Measurements from ENCODE around the gene PCSK4. TPM values are rescaled to one million over a fixed set of nuclear protein-coding genes. Genes with fewer than 3 reads are reported as not detected.

PCSK4 gene
- polyA plus RNA-seq, 1 of the 3 experiments (the other 2 are of a cell fraction), result 6.6 TPM

DNA sequence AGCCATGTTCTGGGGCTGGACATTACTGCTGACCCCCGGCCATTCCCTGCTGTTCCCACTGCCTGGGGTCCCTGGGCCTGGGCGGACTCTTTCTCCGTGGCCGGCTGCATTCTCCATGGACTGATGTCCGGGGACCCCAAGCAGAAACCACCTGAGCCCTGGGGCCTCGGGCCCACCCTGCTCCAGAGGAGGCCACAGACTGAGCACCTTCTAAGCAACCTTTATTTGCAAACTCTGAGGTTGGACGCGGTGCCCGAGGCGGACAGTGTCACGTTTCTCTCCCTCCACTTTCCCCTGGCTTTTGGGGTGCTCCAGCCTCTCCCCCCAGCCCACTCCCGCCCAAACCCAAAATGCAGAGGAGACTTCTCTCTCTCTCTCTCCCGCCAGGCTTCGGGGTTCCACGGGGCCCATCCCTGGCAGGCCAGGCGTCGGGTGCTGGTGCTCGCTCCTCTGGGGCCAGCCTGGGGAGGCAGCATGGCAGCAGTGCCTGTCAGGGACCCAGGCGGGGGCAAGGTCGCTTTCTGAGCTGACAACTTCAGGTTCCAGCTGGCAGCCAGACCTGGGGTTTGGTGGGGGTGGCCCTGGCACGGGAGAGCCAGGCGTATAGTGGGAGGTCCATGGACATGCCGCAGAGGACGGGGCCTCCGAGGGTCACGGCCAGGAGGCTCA lies 8.8 kb downstream of the PCSK4 start:
- no peak overlapping the region for H3K9ac ChIP-seq
- H3K9me3 ChIP-seq, result no peaks in the 10 kb centered on the region
- peaks cover 0 to 7% of the 10 kb centered on the region in 2 experiments for H3K36me3 ChIP-seq (replicated peaks in 1 of 2; ENCODE audit: control insufficient read depth in 1 of 2, insufficient read depth in 2 of 2, low read length in 1 of 2)
- no peak overlapping the region for H3K4me3 ChIP-seq (ENCODE audit: low read depth in 2 of 2, low read length in 1 of 2)
- H3K4me1 ChIP-seq (ENCODE audit: control insufficient read depth in 1 of 2, insufficient read depth in 2 of 2, low read depth in 1 of 2, low read length in 1 of 2), result peaks cover 2 to 3% of the 10 kb centered on the region in 2 experiments; a peak in 1 of 4 replicates
- no peak for TF ChIP-seq YY1 (IDR thresholded peaks at IDR 0.05; ENCODE audit: low read depth)
- TF ChIP-seq MAX (IDR thresholded peaks at IDR 0.05; ENCODE audit: low read depth), result no peak
- no peak for TF ChIP-seq FOXJ3 (CRISPR knock-in tag; IDR thresholded peaks at IDR 0.05)
- TF ChIP-seq REST (IDR thresholded peaks at IDR 0.05; ENCODE audit: low read depth, low read length), result no peak
- no peak for TF ChIP-seq FOSL2 (IDR thresholded peaks at IDR 0.05; ENCODE audit: borderline replicate concordance, low read depth)
- TF ChIP-seq FOXM1 (IDR thresholded peaks at IDR 0.05; ENCODE audit: low read depth), result no peak
- TF ChIP-seq POLR2AphosphoS5 (IDR thresholded peaks at IDR 0.05; ENCODE audit: low read depth, low read length), result no peak
- TF ChIP-seq NRF1 (IDR thresholded peaks at IDR 0.05; ENCODE audit: low read depth, low read length), result no peak
- no peak for TF ChIP-seq SIN3A (IDR thresholded peaks at IDR 0.05; ENCODE audit: borderline replicate concordance, low read depth, low read length)
- H3K9me2 ChIP-seq, result no peaks in the 10 kb centered on the region
- no peaks in the 10 kb centered on the region for H4K20me1 ChIP-seq (ENCODE audit: insufficient read depth)
- POLR2A ChIA-PET, result no interaction called here
- H2AFZ ChIP-seq (ENCODE audit: low read depth), result no peak overlapping the region
- CTCF ChIA-PET, result no interaction called here
- H3K4me2 ChIP-seq, result no peak overlapping the region
- H3K79me2 ChIP-seq (ENCODE audit: insufficient read depth), result peaks cover 27% of the 10 kb centered on the region
- peaks cover 4% of the 10 kb centered on the region for H3F3A ChIP-seq (replicated peaks; ENCODE audit: insufficient read depth)
- 80% methylated on average over 20 of the region's 26 CpGs for WGBS (ENCODE audit: low lambda C conversion rate)
- DNase-seq, result no peak
- H3K27ac ChIP-seq (ENCODE audit: low read depth in 2 of 2, low read length in 1 of 2), result no peak overlapping the region
- H3K27me3 ChIP-seq (ENCODE audit: insufficient read depth), result no peaks in the 10 kb centered on the region

DNA sequence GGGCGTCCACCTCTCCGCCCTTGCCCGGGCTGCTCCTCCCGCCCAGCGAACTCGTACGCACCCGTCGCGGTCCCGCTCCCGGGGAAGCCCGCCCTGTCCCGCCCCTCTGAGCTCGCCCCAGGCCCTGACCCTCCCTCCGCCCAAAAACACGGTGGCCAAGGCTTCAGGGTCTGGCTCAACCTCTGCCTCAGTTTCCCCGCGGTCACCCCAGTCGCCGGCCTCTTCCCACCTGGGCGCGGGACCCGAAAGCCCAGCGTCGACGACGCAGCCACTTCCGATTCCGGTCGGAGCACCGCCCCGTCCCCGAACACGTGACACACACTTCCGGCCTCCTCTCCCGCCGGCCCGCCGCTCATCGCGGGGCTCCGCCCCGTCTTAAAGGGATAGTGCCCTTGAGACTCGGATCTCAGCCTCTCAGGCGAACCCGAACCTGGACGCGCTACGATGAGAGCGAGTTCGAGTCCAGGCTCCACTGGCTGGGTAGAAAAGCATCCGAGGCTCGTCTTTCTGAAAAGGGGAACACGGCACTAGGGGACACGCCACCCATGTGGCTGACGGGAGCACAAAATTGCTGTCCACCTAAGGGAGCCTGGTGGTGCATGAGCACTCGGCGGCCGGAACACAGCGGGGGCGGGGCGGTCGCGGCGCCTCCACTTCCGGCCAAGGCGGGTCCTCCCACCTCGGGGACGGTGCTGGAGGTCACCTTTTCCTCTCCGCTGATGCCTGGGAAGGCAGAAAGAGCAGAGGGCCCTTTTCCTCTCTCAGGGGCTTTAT lies 11.0 kb downstream of the PCSK4 start, which contains the start of gene C19orf25:
Gene C19orf25 (minus strand): TSS at position 282 of the 774 bp plus-strand sequence. CDS start 312 bp downstream, outside the sequence.
- H3K27me3 ChIP-seq (ENCODE audit: insufficient read depth), result no peaks in the 10 kb centered on the region
- WGBS (ENCODE audit: low lambda C conversion rate), result 3% methylated on average over 11 of the region's 71 CpGs
- peak within 1 kb of the TSS; percentile 51 to 92 for H3K27ac ChIP-seq (ENCODE audit: low read depth in 2 of 2, low read length in 1 of 2)
- H3K79me2 ChIP-seq (ENCODE audit: insufficient read depth), result peaks cover 44% of the 10 kb centered on the region
- peaks cover 20% of the 10 kb centered on the region for H4K20me1 ChIP-seq (ENCODE audit: insufficient read depth)
- H3F3A ChIP-seq (replicated peaks; ENCODE audit: insufficient read depth), result peaks cover 4% of the 10 kb centered on the region
- H3K4me3 ChIP-seq (ENCODE audit: low read depth in 2 of 2, low read length in 1 of 2), result peak within 1 kb of the TSS; percentile 60 to 84
- no peaks in the 10 kb centered on the region for H3K9me3 ChIP-seq
- H3K9ac ChIP-seq, result peak within 1 kb of the TSS; percentile 80
- CTCF ChIA-PET, result no interaction called here
- POLR2A ChIA-PET, result interaction anchor here (1.0 kb wide), 1 partner anchor 11 kb away, joined by 4 read pairs; no protein-coding TSS in a partner anchor
- peak; percentile 98 for DNase-seq
- no peaks in the 10 kb centered on the region for H3K9me2 ChIP-seq
- H3K36me3 ChIP-seq (replicated peaks in 1 of 2; ENCODE audit: control insufficient read depth in 1 of 2, insufficient read depth in 2 of 2, low read length in 1 of 2), result peaks cover 7 to 12% of the 10 kb centered on the region in 2 experiments
- H3K4me2 ChIP-seq, result peak within 1 kb of the TSS; percentile 96
- peak within 1 kb of the TSS; percentile 61; the same call in 1 of the 2 replicates for H2AFZ ChIP-seq (ENCODE audit: low read depth)
- peaks cover 3 to 4% of the 10 kb centered on the region in 2 experiments; a peak in 1 of 4 replicates for H3K4me1 ChIP-seq (ENCODE audit: control insufficient read depth in 1 of 2, insufficient read depth in 2 of 2, low read depth in 1 of 2, low read length in 1 of 2)
- peak; percentile 88 for TF ChIP-seq GABPA (IDR thresholded peaks at IDR 0.05; ENCODE audit: low read depth)
- TF ChIP-seq EZH2phosphoT487 (IDR thresholded peaks at IDR 0.05; ENCODE audit: borderline replicate concordance, low read depth), result no peak
- TF ChIP-seq, protein P1, sequence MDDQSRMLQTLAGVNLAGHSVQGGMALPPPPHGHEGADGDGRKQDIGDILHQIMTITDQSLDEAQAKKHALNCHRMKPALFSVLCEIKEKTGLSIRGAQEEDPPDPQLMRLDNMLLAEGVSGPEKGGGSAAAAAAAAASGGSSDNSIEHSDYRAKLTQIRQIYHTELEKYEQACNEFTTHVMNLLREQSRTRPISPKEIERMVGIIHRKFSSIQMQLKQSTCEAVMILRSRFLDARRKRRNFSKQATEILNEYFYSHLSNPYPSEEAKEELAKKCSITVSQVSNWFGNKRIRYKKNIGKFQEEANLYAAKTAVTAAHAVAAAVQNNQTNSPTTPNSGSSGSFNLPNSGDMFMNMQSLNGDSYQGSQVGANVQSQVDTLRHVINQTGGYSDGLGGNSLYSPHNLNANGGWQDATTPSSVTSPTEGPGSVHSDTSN (IDR thresholded peaks at IDR 0.05), result peak; percentile 95
- TF ChIP-seq, protein P2, sequence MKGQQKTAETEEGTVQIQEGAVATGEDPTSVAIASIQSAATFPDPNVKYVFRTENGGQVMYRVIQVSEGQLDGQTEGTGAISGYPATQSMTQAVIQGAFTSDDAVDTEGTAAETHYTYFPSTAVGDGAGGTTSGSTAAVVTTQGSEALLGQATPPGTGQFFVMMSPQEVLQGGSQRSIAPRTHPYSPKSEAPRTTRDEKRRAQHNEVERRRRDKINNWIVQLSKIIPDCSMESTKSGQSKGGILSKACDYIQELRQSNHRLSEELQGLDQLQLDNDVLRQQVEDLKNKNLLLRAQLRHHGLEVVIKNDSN (IDR thresholded peaks at IDR 0.05; ENCODE audit: borderline replicate concordance, low read depth), result peak; percentile 96
- TF ChIP-seq ELF1 (IDR thresholded peaks at IDR 0.05), result peak; percentile 91
- no peak for TF ChIP-seq YY1 (IDR thresholded peaks at IDR 0.05; ENCODE audit: low read depth)
- TF ChIP-seq EP300 (IDR thresholded peaks at IDR 0.05; ENCODE audit: borderline replicate concordance in 1 of 2, low read depth in 1 of 2, low read length in 1 of 2), result no peak
- no peak for TF ChIP-seq JUND (IDR thresholded peaks at IDR 0.05)
- TF ChIP-seq REST (IDR thresholded peaks at IDR 0.05; ENCODE audit: low read depth, low read length), result peak; percentile 8; the same call in 1 of the 2 replicates

All from SK-N-SH (cell line).